GM21825 (cell line): ENCODE measurements around the gene SCYGR2.

Experiments used
- ATAC-seq: cut with Tn5 transposase; IDR thresholded peaks from one replicate; pipeline ENCODE4 v1.9.1; 2021; ENCODE audit warnings: mild to moderate bottlenecking, moderate library complexity; ENCODE audit not compliant: unreplicated experiment

The SCYGR2 gene

GRCh38 chr2:227612546-227613271 is 14.0 kb downstream of the SCYGR2 start:
- no peak for ATAC-seq

- no peak for ATAC-seq
Measured at GRCh38 chr2:227613272-227613660, 14.6 kb downstream of the SCYGR2 start.

- ATAC-seq, result no peak
Measured at GRCh38 chr2:227614246-227614645, 15.6 kb downstream of the SCYGR2 start.

- ATAC-seq, result no peak
Measured at GRCh38 chr2:227614740-227615139, 16.0 kb downstream of the SCYGR2 start, which contains the start of gene SCYGR3. TSS of gene SCYGR3 (minus strand) at chr2:227614840. CDS start at chr2:227614840, 0 bp downstream.

- no peak for ATAC-seq
Measured at GRCh38 chr2:227615181-227615580, 16.5 kb downstream of the SCYGR2 start.

- ATAC-seq, result no peak
Measured at GRCh38 chr2:227615906-227616305, 17.2 kb downstream of the SCYGR2 start.

GRCh38 chr2:227616631-227617030 is 17.9 kb downstream of the SCYGR2 start:
- ATAC-seq, result no peak

GRCh38 chr2:227617316-227618230 is 18.9 kb downstream of the SCYGR2 start, which contains the start of gene SCYGR4:
TSS of gene SCYGR4 (plus strand) at chr2:227617498. CDS start at chr2:227617498, 0 bp downstream.
- ATAC-seq, result no peak

GRCh38 chr2:227623226-227623625 is 24.5 kb downstream of the SCYGR2 start:
- ATAC-seq, result no peak

- no peak for ATAC-seq
Measured at GRCh38 chr2:227625420-227625819, 26.7 kb downstream of the SCYGR2 start.

- no peak for ATAC-seq
Measured at GRCh38 chr2:227626580-227627151, 28.0 kb downstream of the SCYGR2 start.

- peak; percentile 88 for ATAC-seq
Measured at GRCh38 chr2:227627769-227628168, 29.1 kb downstream of the SCYGR2 start.

- no peak for ATAC-seq
Measured at GRCh38 chr2:227629435-227629834, 30.7 kb downstream of the SCYGR2 start.

GRCh38 chr2:227630322-227630721 is 31.6 kb downstream of the SCYGR2 start:
- ATAC-seq, result no peak

- ATAC-seq, result no peak
Measured at GRCh38 chr2:227632827-227633226, 34.1 kb downstream of the SCYGR2 start.

GRCh38 chr2:227634201-227634600 is 35.5 kb downstream of the SCYGR2 start:
- ATAC-seq, result no peak

- ATAC-seq, result no peak
Measured at GRCh38 chr2:227642656-227643055, 44.0 kb downstream of the SCYGR2 start.

GRCh38 chr2:227643990-227644551 is 45.4 kb downstream of the SCYGR2 start:
- ATAC-seq, result no peak
